ENCODE measurements around the gene FOXK1.
"Not testable (repeated sequence)": the region's sequence is repeated elsewhere in the genome, so short reads cannot be mapped to it uniquely, and the experiment has no call there.

The FOXK1 gene

GRCh38 chr7:4687956-4688355, 5.9 kb downstream of the FOXK1 start:
- TF ChIP-seq CTCF (conservative IDR thresholded peaks at IDR 0.05; ENCODE audit: low read depth) = no peak
- CTCF ChIA-PET = no interaction called here
- no peak overlapping the region for H3K27ac ChIP-seq
- POLR2A ChIA-PET (ENCODE audit: low non-redundant PET) = no interaction called here
- DNase-seq (ENCODE audit: low spot score) = no peak

GRCh38 chr7:4689151-4689550, 7.1 kb downstream of the FOXK1 start:
- DNase-seq (ENCODE audit: low spot score) = no peak
- CTCF ChIA-PET = no interaction called here
- TF ChIP-seq CTCF (conservative IDR thresholded peaks at IDR 0.05; ENCODE audit: low read depth) = no peak
- POLR2A ChIA-PET (ENCODE audit: low non-redundant PET) = no interaction called here
- H3K27ac ChIP-seq = no peak overlapping the region

- CTCF ChIA-PET = no interaction called here
- POLR2A ChIA-PET (ENCODE audit: low non-redundant PET) = no interaction called here
- TF ChIP-seq CTCF (conservative IDR thresholded peaks at IDR 0.05; ENCODE audit: low read depth) = no peak
Measured at GRCh38 chr7:4689668-4690067, 7.6 kb downstream of the FOXK1 start.

GRCh38 chr7:4690953-4691856, 9.1 kb downstream of the FOXK1 start:
- no peak for DNase-seq (ENCODE audit: low spot score)
- peak overlapping the region; percentile 50 for H3K27ac ChIP-seq
- ChIA-PET POLR2A (ENCODE audit: low non-redundant PET) (no interaction called here), CTCF (no interaction called here)
- TF ChIP-seq CTCF (conservative IDR thresholded peaks at IDR 0.05; ENCODE audit: low read depth) = no peak

More at GRCh38 chr7:4689668-4690067, 7.6 kb downstream of the FOXK1 start:
- peak overlapping the region; percentile 37 for H3K27ac ChIP-seq
- no peak for DNase-seq (ENCODE audit: low spot score)

GRCh38 chr7:4692055-4692454, 10.0 kb downstream of the FOXK1 start:
- POLR2A ChIA-PET (ENCODE audit: low non-redundant PET) = no interaction called here
- DNase-seq (ENCODE audit: low spot score) = no peak
- CTCF ChIA-PET = interaction anchor here (0.7 kb wide), 1 partner anchor 1827 kb away, joined by 8 read pairs; no protein-coding TSS in a partner anchor
- TF ChIP-seq CTCF (conservative IDR thresholded peaks at IDR 0.05; ENCODE audit: low read depth) = no peak
- peak overlapping the region; percentile 28 for H3K27ac ChIP-seq

GRCh38 chr7:4692622-4693021, 10.5 kb downstream of the FOXK1 start:
- POLR2A ChIA-PET (ENCODE audit: low non-redundant PET); DNase-seq (ENCODE audit: low spot score): not testable (repeated sequence)
- CTCF ChIA-PET = interaction anchor here (0.7 kb wide), 1 partner anchor 1827 kb away, joined by 8 read pairs; no protein-coding TSS in a partner anchor
- H3K27ac ChIP-seq = peak overlapping the region; percentile 28

- POLR2A ChIA-PET (ENCODE audit: low non-redundant PET) = no interaction called here
- no peak for TF ChIP-seq CTCF (conservative IDR thresholded peaks at IDR 0.05; ENCODE audit: low read depth)
- no peak for DNase-seq (ENCODE audit: low spot score)
- H3K27ac ChIP-seq = peak overlapping the region; percentile 37; the same call in 1 of the 2 replicates
- CTCF ChIA-PET = no interaction called here
Measured at GRCh38 chr7:4693152-4693551, 11.1 kb downstream of the FOXK1 start.

All from RWPE1 (cell line).